Keratinocyte (primary cell): ENCODE data around the gene CDH12. TPM values are rescaled to one million over a fixed set of nuclear protein-coding genes. Genes with fewer than 3 reads are reported as not detected.

Experiments used
- DNase-seq: peaks from one replicate; pipeline ENCODE4 v3.0.0-alpha.2; 2011; ENCODE audit warnings: low read depth, missing footprints, low spot score
- FAIRE-seq: peaks from 2 replicates; lab custom pipeline; 2011; peaks lifted over from hg19 to GRCh38; lab: Jason Lieb, UNC
- H2AFZ ChIP-seq: 2 replicates; pipeline ENCODE4 v1.6.0; 2012; ENCODE audit warnings: low read length, control low read depth, inconsistent platforms; ENCODE audit not compliant: control insufficient read depth
- H3K27ac ChIP-seq: 2 replicates; pipeline ENCODE4 v1.5.1; 2011; ENCODE audit warnings: low read length; ENCODE audit not compliant: control insufficient read depth, insufficient read depth
- H3K27me3 ChIP-seq: 3 replicates; pipeline ENCODE4 v1.6.0; 2011; ENCODE audit warnings: low read length; ENCODE audit not compliant: control insufficient read depth, insufficient read depth; ENCODE audit errors: extremely low read depth
- H3K36me3 ChIP-seq, 2 experiments: 2 replicates in 1 of 2; 3 replicates in 1 of 2; pipeline ENCODE4 v1.5.1; 2011; ENCODE audit warnings: low read length in 2 of 2, mild to moderate bottlenecking in 1 of 2; ENCODE audit not compliant: control insufficient read depth in 2 of 2, insufficient read depth in 2 of 2; ENCODE audit errors: extremely low read depth in 1 of 2
- H3K4me1 ChIP-seq: 3 replicates; pipeline ENCODE4 v1.5.1; 2011; ENCODE audit warnings: low read length; ENCODE audit not compliant: control insufficient read depth, insufficient read depth; ENCODE audit errors: extremely low read depth
- H3K4me2 ChIP-seq: 3 replicates; pipeline ENCODE4 v1.6.0; 2011; ENCODE audit warnings: low read depth, low read length; ENCODE audit not compliant: control insufficient read depth, insufficient read depth; ENCODE audit errors: extremely low read depth
- H3K4me3 ChIP-seq, 3 experiments: fragments of 200-600 bp in 1 of 3; sonication (generic) in 1 of 3; 2 replicates in 2 of 3; 3 replicates in 1 of 3; pipeline ENCODE4 v1.5.1; 2011 to 2016; ENCODE audit warnings: low read length in 3 of 3, mild to moderate bottlenecking in 3 of 3, control low read depth in 2 of 3, inconsistent platforms in 1 of 3, low read depth in 1 of 3, mixed read lengths in 1 of 3, mixed run types in 1 of 3, moderate library complexity in 1 of 3; ENCODE audit not compliant: control insufficient read depth in 2 of 3, insufficient read depth in 2 of 3; ENCODE audit errors: extremely low read depth in 1 of 3
- H3K79me2 ChIP-seq: 2 replicates; pipeline ENCODE4 v1.6.0; 2012; ENCODE audit warnings: low read length; ENCODE audit not compliant: control insufficient read depth, insufficient read depth
- H3K9ac ChIP-seq: 3 replicates; pipeline ENCODE4 v1.6.0; 2011; ENCODE audit warnings: low read length; ENCODE audit not compliant: control insufficient read depth, insufficient read depth; ENCODE audit errors: extremely low read depth
- H3K9me1 ChIP-seq: 3 replicates; pipeline ENCODE4 v1.6.0; 2011; ENCODE audit warnings: low read length; ENCODE audit not compliant: control insufficient read depth, insufficient read depth; ENCODE audit errors: extremely low read depth
- H3K9me3 ChIP-seq: 2 replicates; pipeline ENCODE4 v1.5.1; 2012; ENCODE audit warnings: low read depth, low read length; ENCODE audit not compliant: control insufficient read depth
- H4K20me1 ChIP-seq: 3 replicates; pipeline ENCODE4 v1.6.0; 2011; ENCODE audit warnings: low read length; ENCODE audit not compliant: control insufficient read depth, insufficient read depth; ENCODE audit errors: extremely low read depth
- EZH2 ChIP-seq: IDR thresholded peaks from one replicate; pipeline ENCODE4 v1.6.1; 2012; ENCODE audit warnings: inconsistent platforms, mild to moderate bottlenecking, low read length, moderate library complexity
- dilution Hi-C: fragments of 300-500 bp; cut with MboI; formaldehyde crosslinking; loops from one replicate; pipeline ENCODE4 v1.7.0; 2020; ENCODE audit warnings: low sequenced_read_pairs; ENCODE audit not compliant: extremely low pct_ligation_motif_present
- polyA plus RNA-seq, 5 experiments: library from polyadenylated mRNA; depleted of rRNA in 3 of 5; stranded (reverse) in 3 of 5; stranded (forward) in 1 of 5; unstranded in 1 of 5; fragments of >200 nt; gene quantifications; 1 replicate in 1 of 5; 2 replicates in 3 of 5; 3 replicates in 1 of 5; pipeline versions ENCODE4 v1.2.1 to v1.2.3, GENCODE V29; 2011 to 2012; ENCODE audit warnings: missing spikeins in 2 of 5, low read depth in 1 of 5, low replicate concordance in 1 of 5
- TF ChIP-seq, protein P1 (sequence below), 3 experiments: IDR thresholded peaks in 1 of 3; conservative IDR thresholded peaks in 1 of 3; optimal IDR thresholded peaks in 1 of 3; 2 replicates in 2 of 3; 3 replicates in 1 of 3; pipeline versions ENCODE3 to v1.5.1; 2011; ENCODE audit warnings: low read length in 3 of 3, mild to moderate bottlenecking in 3 of 3, moderate library complexity in 2 of 3, control low read depth in 1 of 3, inconsistent platforms in 1 of 3; ENCODE audit not compliant: insufficient read depth in 2 of 3; ENCODE audit errors: extremely low read depth in 1 of 3

CDH12 gene
- polyA plus RNA-seq, 1 donor (not counting 4 experiments of a cell fraction or from before 2014, with no cell fraction given): not detected

DNA sequence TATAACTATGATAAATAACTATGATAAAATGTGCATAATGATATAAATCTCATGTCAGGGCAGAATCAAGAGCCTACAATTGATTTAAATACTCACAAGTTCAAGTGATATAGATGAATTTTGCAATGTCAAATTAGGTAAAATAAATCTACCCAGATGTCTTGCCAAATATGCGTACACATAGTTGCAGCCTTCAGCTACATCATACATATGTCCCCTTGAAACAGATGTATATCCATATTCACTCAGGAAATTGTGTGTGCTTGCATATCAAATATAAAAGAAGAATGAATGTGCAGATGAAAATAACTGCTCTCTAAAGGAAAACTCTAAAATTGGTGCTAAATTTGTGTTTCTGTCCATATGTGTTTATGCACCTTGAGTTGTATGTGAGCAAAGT, 130.7 kb downstream of the CDH12 start:
- H3K9me3 ChIP-seq: no peaks in the 10 kb centered on the region
- no peak overlapping the region for H3K9ac ChIP-seq
- H3K4me1 ChIP-seq: no peaks in the 10 kb centered on the region
- dilution Hi-C loops: no loop called here
- H3K4me2 ChIP-seq: no peak overlapping the region
- H3K9me1 ChIP-seq: no peaks in the 10 kb centered on the region
- H3K4me3 ChIP-seq: no peak overlapping the region
- H3K27me3 ChIP-seq: no peaks in the 10 kb centered on the region
- H3K79me2 ChIP-seq: no peaks in the 10 kb centered on the region
- TF ChIP-seq, protein P1, sequence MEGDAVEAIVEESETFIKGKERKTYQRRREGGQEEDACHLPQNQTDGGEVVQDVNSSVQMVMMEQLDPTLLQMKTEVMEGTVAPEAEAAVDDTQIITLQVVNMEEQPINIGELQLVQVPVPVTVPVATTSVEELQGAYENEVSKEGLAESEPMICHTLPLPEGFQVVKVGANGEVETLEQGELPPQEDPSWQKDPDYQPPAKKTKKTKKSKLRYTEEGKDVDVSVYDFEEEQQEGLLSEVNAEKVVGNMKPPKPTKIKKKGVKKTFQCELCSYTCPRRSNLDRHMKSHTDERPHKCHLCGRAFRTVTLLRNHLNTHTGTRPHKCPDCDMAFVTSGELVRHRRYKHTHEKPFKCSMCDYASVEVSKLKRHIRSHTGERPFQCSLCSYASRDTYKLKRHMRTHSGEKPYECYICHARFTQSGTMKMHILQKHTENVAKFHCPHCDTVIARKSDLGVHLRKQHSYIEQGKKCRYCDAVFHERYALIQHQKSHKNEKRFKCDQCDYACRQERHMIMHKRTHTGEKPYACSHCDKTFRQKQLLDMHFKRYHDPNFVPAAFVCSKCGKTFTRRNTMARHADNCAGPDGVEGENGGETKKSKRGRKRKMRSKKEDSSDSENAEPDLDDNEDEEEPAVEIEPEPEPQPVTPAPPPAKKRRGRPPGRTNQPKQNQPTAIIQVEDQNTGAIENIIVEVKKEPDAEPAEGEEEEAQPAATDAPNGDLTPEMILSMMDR (optimal IDR thresholded peaks at IDR 0.05 in 1 of 3, IDR thresholded peaks at IDR 0.05 in 1 of 3, conservative IDR thresholded peaks at IDR 0.05 in 1 of 3; ENCODE audit: extremely low read depth in 1 of 3, insufficient read depth in 2 of 3, low read length in 3 of 3): no peak
- no peak for TF ChIP-seq EZH2
- no peak overlapping the region for H2AFZ ChIP-seq
- no peak for FAIRE-seq
- no peaks in the 10 kb centered on the region for H4K20me1 ChIP-seq
- no peaks in the 10 kb centered on the region for H3K36me3 ChIP-seq
- no peak for DNase-seq
- no peak overlapping the region for H3K27ac ChIP-seq

DNA sequence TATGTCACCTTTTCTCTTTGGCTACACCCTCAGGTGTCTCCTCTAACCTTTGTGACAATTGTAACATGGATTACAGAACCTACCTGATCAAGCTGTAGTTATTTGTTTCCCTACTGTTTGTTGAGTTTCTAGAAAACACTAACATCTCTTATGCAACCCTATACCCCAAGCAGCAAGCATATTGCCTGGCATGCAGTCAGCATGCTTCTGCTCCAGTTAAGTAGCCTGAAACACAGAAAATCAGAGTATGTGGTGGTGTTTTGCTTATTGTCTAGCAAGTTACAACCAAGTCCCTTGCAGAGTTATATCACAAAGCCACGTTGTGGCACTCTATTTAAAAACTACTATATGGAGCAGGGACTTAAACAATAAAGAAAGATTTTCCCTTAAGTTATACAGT, 131.1 kb downstream of the CDH12 start:
- Histone ChIP-seq H3K4me2 (no peak overlapping the region), H3K9me1 (no peaks in the 10 kb centered on the region), H3K9me3 (no peaks in the 10 kb centered on the region), H3K4me1 (no peaks in the 10 kb centered on the region), H3K4me3 (no peak overlapping the region), H3K27me3 (no peaks in the 10 kb centered on the region), H3K79me2 (no peaks in the 10 kb centered on the region), H2AFZ (no peak overlapping the region), H3K27ac (no peak overlapping the region), H3K36me3 (no peaks in the 10 kb centered on the region), H4K20me1 (no peaks in the 10 kb centered on the region), H3K9ac (no peak overlapping the region)
- dilution Hi-C loops: no loop called here
- DNase-seq (no peak), FAIRE-seq (no peak)
- TF ChIP-seq EZH2: no peak
- TF ChIP-seq, protein P1 (optimal IDR thresholded peaks at IDR 0.05 in 1 of 3, IDR thresholded peaks at IDR 0.05 in 1 of 3, conservative IDR thresholded peaks at IDR 0.05 in 1 of 3; ENCODE audit: extremely low read depth in 1 of 3, insufficient read depth in 2 of 3, low read length in 3 of 3): no peak
